ENCODE data around the gene PCID2.

PCID2 gene

DNA sequence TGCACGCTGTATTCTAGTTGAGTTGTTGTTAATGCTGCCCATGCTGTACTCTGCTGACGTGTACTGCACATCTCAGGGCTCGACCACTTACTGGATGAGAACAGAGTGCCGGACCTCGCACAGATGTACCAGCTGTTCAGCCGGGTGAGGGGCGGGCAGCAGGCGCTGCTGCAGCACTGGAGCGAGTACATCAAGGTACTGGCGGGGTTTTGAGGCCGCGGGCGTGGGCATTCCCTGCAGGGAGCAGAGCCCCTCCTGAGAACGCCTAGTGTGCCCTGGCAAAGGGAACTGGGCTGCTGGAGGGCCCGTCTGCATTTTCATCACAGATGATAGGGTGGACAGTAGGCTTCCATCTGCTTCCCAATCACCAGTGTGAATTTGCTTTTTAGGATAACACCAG, 30.9 kb upstream of the PCID2 start:
- TF ChIP-seq, protein P1, sequence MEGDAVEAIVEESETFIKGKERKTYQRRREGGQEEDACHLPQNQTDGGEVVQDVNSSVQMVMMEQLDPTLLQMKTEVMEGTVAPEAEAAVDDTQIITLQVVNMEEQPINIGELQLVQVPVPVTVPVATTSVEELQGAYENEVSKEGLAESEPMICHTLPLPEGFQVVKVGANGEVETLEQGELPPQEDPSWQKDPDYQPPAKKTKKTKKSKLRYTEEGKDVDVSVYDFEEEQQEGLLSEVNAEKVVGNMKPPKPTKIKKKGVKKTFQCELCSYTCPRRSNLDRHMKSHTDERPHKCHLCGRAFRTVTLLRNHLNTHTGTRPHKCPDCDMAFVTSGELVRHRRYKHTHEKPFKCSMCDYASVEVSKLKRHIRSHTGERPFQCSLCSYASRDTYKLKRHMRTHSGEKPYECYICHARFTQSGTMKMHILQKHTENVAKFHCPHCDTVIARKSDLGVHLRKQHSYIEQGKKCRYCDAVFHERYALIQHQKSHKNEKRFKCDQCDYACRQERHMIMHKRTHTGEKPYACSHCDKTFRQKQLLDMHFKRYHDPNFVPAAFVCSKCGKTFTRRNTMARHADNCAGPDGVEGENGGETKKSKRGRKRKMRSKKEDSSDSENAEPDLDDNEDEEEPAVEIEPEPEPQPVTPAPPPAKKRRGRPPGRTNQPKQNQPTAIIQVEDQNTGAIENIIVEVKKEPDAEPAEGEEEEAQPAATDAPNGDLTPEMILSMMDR (IDR thresholded peaks at IDR 0.05; ENCODE audit: control extremely low read depth, extremely low read depth, low read depth, missing control alignments), result no peak
- no peak for DNase-seq (ENCODE audit: extremely low spot score)
- ChIA-PET CTCF (interaction anchor here (1.4 kb wide), 1 partner anchor 65 kb away, joined by 3 read pairs; no protein-coding TSS in a partner anchor), POLR2A (no interaction called here)

DNA sequence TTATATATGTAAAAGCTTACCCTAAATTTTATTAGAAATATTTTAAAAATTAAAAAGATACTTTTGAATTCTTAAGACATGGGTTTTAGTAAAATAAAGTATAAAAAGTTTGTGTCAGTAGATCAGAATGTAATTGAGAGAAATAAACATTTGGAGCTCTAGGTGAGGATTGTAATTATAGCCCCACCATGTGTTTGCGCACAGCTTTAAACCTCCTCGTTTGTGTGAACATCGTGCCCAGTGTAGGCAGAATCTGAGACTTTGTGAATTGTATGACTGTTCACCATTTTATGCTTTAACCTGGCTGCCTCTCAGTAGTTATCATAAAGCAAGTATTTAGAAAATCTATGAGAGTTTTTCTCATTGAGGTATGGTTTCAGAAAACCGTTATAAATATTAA, 30.1 kb upstream of the PCID2 start:
- DNase-seq (ENCODE audit: extremely low spot score), result no peak
- CTCF ChIA-PET, result interaction anchor here (1.4 kb wide), 1 partner anchor 66 kb away, joined by 3 read pairs; no protein-coding TSS in a partner anchor
- TF ChIP-seq, protein P1 (IDR thresholded peaks at IDR 0.05; ENCODE audit: control extremely low read depth, extremely low read depth, low read depth, missing control alignments), result no peak
- POLR2A ChIA-PET, result no interaction called here

DNA sequence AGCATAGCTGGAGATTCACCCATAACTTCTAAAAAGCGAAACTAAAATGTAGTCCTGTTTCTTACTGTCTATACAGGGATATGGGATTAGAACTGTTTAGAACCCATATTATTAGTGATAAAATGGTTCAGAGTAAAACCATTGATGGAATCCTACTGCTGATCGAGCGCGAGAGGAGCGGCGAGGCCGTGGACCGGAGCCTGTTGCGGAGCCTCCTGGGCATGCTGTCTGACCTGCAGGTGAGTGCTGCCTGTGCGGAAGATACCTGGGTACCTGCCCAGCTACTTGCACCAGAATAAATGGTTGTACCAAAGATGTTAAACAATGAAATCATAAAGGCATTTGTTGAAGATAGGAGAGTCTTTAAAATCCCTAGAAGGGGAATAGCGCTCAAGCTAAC, 24.6 kb upstream of the PCID2 start:
- ChIA-PET CTCF (no interaction called here), POLR2A (no interaction called here)
- TF ChIP-seq, protein P1 (IDR thresholded peaks at IDR 0.05; ENCODE audit: control extremely low read depth, extremely low read depth, low read depth, missing control alignments), result no peak
- DNase-seq (ENCODE audit: extremely low spot score), result no peak

DNA sequence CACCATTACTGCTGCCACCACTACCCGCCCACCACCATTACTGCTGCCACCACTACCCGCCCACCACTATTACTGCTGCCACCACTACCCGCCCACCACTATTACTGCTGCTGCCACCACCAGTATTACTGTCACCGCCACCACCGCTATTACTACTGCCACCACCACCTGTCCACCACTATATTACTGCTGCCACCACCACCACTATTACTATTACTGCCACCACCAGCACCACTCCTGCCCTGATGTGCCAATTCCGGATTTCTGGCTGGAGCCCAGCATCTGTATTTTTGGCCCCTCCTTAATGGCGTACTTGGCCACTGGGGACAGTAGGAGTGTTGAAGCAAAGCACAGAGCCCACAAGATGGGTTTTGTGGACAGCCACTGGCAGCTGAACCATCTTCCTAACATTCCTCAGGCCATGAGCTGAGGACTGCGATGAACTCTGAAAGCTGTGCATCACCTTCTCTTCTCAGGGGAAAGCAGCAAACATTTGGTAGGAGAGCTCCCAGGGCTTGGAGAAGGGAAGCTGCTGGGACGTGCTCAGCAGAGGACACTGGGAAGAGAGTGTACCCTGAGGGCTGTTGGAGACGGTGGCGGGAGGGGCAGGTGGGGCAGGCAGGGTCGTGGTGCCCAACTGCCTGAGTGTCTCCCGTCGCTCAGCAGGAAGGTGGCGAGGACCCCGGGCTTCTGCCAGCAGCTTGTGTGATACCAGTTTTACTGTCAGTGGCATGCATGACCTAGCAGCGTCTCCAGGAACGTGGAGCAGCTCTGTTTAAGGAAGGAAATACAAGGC, 23.9 kb upstream of the PCID2 start:
- CTCF ChIA-PET, result no interaction called here
- TF ChIP-seq, protein P1 (IDR thresholded peaks at IDR 0.05; ENCODE audit: control extremely low read depth, extremely low read depth, low read depth, missing control alignments), result no peak
- POLR2A ChIA-PET, result no interaction called here
- DNase-seq (ENCODE audit: extremely low spot score), result no peak

DNA sequence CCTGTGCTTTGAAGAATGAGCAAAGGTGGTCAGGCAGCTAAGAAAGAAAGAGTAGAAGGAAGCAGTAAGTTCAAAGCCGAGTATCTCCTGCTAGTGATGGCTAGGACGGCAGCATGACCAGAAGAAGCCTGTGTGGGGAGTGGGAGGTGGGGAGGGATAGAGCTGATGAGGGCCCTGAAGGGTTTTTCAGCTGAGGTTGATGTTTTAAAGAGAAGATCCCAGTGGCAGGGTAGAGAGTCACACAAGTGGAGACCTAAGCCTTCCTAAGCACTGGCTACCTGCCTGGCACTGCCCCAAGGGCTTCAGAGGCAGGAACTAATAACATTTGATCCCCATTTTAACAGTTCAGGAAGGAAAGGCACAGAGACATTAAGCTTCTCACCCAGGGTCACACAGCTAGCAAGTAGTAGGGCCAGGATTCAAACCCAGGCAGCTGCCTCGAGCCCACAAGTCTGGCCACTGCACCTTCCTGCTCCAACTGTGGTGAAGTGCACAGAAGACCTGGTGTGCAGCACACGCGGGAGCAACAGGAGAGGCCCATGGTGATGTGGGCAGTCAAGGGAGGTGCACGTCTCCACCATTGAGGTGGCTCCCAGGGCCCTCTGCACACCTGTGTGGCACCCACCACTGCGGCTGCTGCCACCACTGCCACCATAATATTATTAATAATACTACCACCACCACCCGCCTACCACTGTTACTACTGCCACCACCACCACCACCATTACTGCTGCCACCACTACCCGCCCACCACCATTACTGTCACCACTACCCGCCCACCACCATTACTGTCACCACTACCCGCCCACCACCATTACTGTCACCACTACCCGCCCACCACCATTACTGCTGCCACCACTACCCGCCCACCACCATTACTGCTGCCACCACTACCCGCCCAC, 23.1 kb upstream of the PCID2 start:
- TF ChIP-seq, protein P1 (IDR thresholded peaks at IDR 0.05; ENCODE audit: control extremely low read depth, extremely low read depth, low read depth, missing control alignments), result no peak
- POLR2A ChIA-PET, result no interaction called here
- DNase-seq (ENCODE audit: extremely low spot score), result no peak
- CTCF ChIA-PET, result interaction anchor here (1.1 kb wide), 1 partner anchor 14 kb away, joined by 3 read pairs; no protein-coding TSS in a partner anchor

DNA sequence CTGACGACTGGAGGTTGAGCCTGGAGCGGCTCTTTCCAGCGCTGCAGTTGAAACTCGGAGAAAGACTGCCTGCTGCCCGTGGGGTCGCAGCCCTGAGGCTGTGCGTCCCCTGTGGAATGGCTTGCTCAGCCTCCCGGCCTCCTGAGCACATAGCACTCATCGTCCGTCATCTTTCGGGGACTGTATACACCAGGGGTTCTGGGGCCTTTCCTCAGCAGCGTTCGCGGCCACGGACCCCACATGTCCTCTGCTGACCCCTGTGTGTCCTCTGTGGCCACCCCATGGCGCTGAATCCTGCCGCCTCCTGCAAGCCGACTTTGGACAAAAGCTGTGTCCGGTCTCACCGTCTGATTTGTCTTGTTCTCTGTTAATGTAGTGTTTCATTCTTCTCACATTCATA, 21.3 kb upstream of the PCID2 start:
- ChIA-PET CTCF (interaction anchor here (1.4 kb wide), 1 partner anchor 54 kb away, joined by 3 read pairs; no protein-coding TSS in a partner anchor), POLR2A (interaction anchor here (0.6 kb wide), 1 partner anchor 40 kb away, joined by 8 read pairs; no protein-coding TSS in a partner anchor)
- DNase-seq (ENCODE audit: extremely low spot score), result no peak
- TF ChIP-seq, protein P1 (IDR thresholded peaks at IDR 0.05; ENCODE audit: control extremely low read depth, extremely low read depth, low read depth, missing control alignments), result no peak
